K562 (cell line): ENCODE results near the gene DPH1. TPM values are rescaled to one million over a fixed set of nuclear protein-coding genes. Genes with fewer than 3 reads are reported as not detected.

Experiments used
- ATAC-seq: fragments of 200-7000 bp; cut with Tn5 transposase; 3 replicates; pipeline ENCODE4 v1.9.1; 2020; ENCODE audit warnings: moderate library complexity
- BruUV-seq: library from RNA; stranded (reverse); fragments of 400-500 nt; replicated peaks from 2 replicates; lab custom pipeline; 2021; lab: Mats Ljungman, UMichigan
- CTCF ChIA-PET: fragments of 300-600 bp; formaldehyde crosslinking; extraction: SDS; loops from one replicate; lab custom pipeline; 2021; ENCODE audit warnings: low intra/inter-chr PET ratio; lab: Yijun Ruan, JAX
- POLR2A ChIA-PET: fragments of 300-600, 350-650 bp; sonication (Branson Sonifier 250); formaldehyde crosslinking; extraction: SDS; loops from one replicate; lab custom pipeline; 2021; ENCODE audit warnings: antibody characterized with exemption, inconsistent platforms; lab: Yijun Ruan, JAX
- DNase-seq, 4 experiments: peaks; one replicate each; pipeline versions ENCODE4 v3.0.0 to v3.0.0-alpha.2; 2011 to 2018; ENCODE audit warnings: low spot score in 3 of 4, mixed read lengths in 3 of 4; ENCODE audit errors: extremely low read depth in 1 of 4
- FAIRE-seq: peaks from 2 replicates; lab custom pipeline; 2011; peaks lifted over from hg19 to GRCh38; lab: Jason Lieb, UNC
- H2AFZ ChIP-seq: 2 replicates; pipeline ENCODE4 v1.6.0; 2011; ENCODE audit warnings: low read depth, low read length, control low read depth, inconsistent platforms
- H3K27ac ChIP-seq: fragments of 200-600 bp; 3 replicates; pipeline ENCODE4 v1.8.0; 2011; ENCODE audit warnings: low read depth, mild to moderate bottlenecking, control low read depth, inconsistent platforms, low read length, moderate library complexity, mixed read lengths; ENCODE audit errors: extremely low read depth
- H3K27me3 ChIP-seq, 2 experiments: fragments of 300-600 bp in 1 of 2; 2 replicates in 1 of 2; 3 replicates in 1 of 2; pipeline versions ENCODE4 v1.6.0 to v1.8.0; 2011; ENCODE audit warnings: inconsistent platforms in 2 of 2, low read length in 2 of 2, mild to moderate bottlenecking in 1 of 2, mixed read lengths in 1 of 2, moderate library complexity in 1 of 2; ENCODE audit not compliant: control insufficient read depth in 2 of 2, insufficient read depth in 2 of 2
- H3K36me3 ChIP-seq: fragments of 300-600 bp; 3 replicates; pipeline ENCODE4 v1.8.0; 2011; ENCODE audit warnings: mild to moderate bottlenecking, low read length, inconsistent platforms; ENCODE audit not compliant: control insufficient read depth, insufficient read depth
- H3K4me1 ChIP-seq, 2 experiments: fragments of 200-600 bp in 1 of 2; replicated peaks in 1 of 2; 2 replicates in 1 of 2; 3 replicates in 1 of 2; pipeline versions ENCODE4 v1.5.1 to v1.8.0; 2011; ENCODE audit warnings: inconsistent platforms in 2 of 2, low read length in 2 of 2, mild to moderate bottlenecking in 1 of 2, mixed read lengths in 1 of 2, moderate library complexity in 1 of 2; ENCODE audit not compliant: control insufficient read depth in 2 of 2, insufficient read depth in 2 of 2
- H3K4me2 ChIP-seq: 2 replicates; pipeline ENCODE4 v1.6.1; 2011; ENCODE audit warnings: low read length, control low read depth, inconsistent platforms, mixed read lengths; ENCODE audit not compliant: insufficient read depth
- H3K4me3 ChIP-seq: fragments of 200-600 bp; sonication (generic), shearing (Covaris generic); 2 replicates; pipeline ENCODE4 v1.5.1; 2016; ENCODE audit warnings: control low read depth, inconsistent platforms
- H3K79me2 ChIP-seq: fragments of 200-600 bp; 3 replicates; pipeline ENCODE4 v1.8.0; 2011; ENCODE audit warnings: low read length, inconsistent platforms; ENCODE audit not compliant: control insufficient read depth, insufficient read depth
- H3K9ac ChIP-seq, 2 experiments: 2 replicates each; pipeline versions ENCODE4 v1.6.0 to v1.6.1; 2011; ENCODE audit warnings: low read depth in 2 of 2, low read length in 2 of 2, control low read depth in 1 of 2, inconsistent platforms in 1 of 2, mild to moderate bottlenecking in 1 of 2, mixed read lengths in 1 of 2; ENCODE audit not compliant: insufficient read depth in 1 of 2
- H3K9me1 ChIP-seq: one replicate; pipeline ENCODE4 v1.6.0; 2011; ENCODE audit warnings: inconsistent platforms, mild to moderate bottlenecking, low read length, moderate library complexity; ENCODE audit not compliant: control insufficient read depth, insufficient read depth
- H3K9me3 ChIP-seq: replicated peaks from 2 replicates; pipeline ENCODE4 v1.5.1; 2011; ENCODE audit warnings: low read depth, low read length, inconsistent platforms; ENCODE audit not compliant: control insufficient read depth, insufficient read depth
- H4K20me1 ChIP-seq: replicated peaks from 2 replicates; pipeline ENCODE4 v1.6.1; 2011; ENCODE audit warnings: low read length, inconsistent platforms, mixed read lengths; ENCODE audit not compliant: control insufficient read depth, insufficient read depth
- HNRNPUL1 ChIP-seq: fragments of 200-400 bp; formaldehyde crosslinking; IDR thresholded peaks from 2 replicates; pipeline ENCODE4 v1.6.1; 2017; ENCODE audit warnings: low read length
- SNIP1 ChIP-seq: fragments of 450-650 bp; IDR thresholded peaks from 2 replicates; pipeline ENCODE4 v1.7.1; 2017; ENCODE audit warnings: low read depth, mild to moderate bottlenecking
- ZNF121 ChIP-seq: sonication (generic); formaldehyde crosslinking; conservative IDR thresholded peaks from 2 replicates; pipeline ENCODE4 v1.8.0; 2022; ENCODE audit warnings: missing genetic modification reagents
- ZNF57 ChIP-seq: fragments of 450-650 bp; formaldehyde crosslinking; IDR thresholded peaks from 2 replicates; pipeline ENCODE4 v1.4.0; 2020; ENCODE audit warnings: mild to moderate bottlenecking, moderate library complexity
- WGBS: fragments of 100-300 bp; shearing (Covaris generic); methylation state at CpG from one replicate; pipeline ENCODE4 v1.1.6; 2016; ENCODE audit warnings: low coverage, mixed read lengths; ENCODE audit not compliant: insufficient coverage; ENCODE audit errors: missing lambda C conversion rate; 5-methylcytosine and 5-hydroxymethylcytosine counted together
- in situ Hi-C: fragments of 300-500 bp; cut with MboI; formaldehyde crosslinking; loops from 4 replicates; pipeline ENCODE4 v1.15.0; 2018; ENCODE audit warnings: inconsistent platforms, mixed read lengths
- intact Hi-C: fragments of 100-400 bp; cut with micrococcal nuclease; formaldehyde crosslinking; loops from 2 replicates; pipeline ENCODE4 v1.14.2; 2022
- polyA plus RNA-seq, 8 experiments: library from polyadenylated mRNA; depleted of rRNA in 4 of 8; stranded (reverse) in 5 of 8; unstranded in 3 of 8; fragments of >200 nt; fragmentation: Nextera tagmentation in 2 of 8; fragmentation: Illumina TruSeq in 1 of 8; extraction: Ambion mirVana in 2 of 8; extraction: Trizol in 1 of 8; gene quantifications; 2 replicates each; pipeline versions ENCODE4 v1.2.1 to v1.2.3, GENCODE V29; 2011 to 2014; ENCODE audit warnings: inconsistent platforms in 1 of 8, missing spikeins in 1 of 8
- total RNA-seq, 7 experiments: library from RNA; depleted of rRNA in 6 of 7; stranded (reverse); fragments of >200 nt in 6 of 7; fragmentation: Illumina TruSeq in 2 of 7; extraction: Trizol in 2 of 7; gene quantifications; 2 replicates each; pipeline versions ENCODE4 v1.2.1 to v1.2.3, GENCODE V29; 2011 to 2021; ENCODE audit warnings: low replicate concordance in 1 of 7
- TF ChIP-seq, protein P1 (sequence below): sonication (generic); formaldehyde crosslinking; IDR thresholded peaks from 2 replicates; pipeline ENCODE4 v1.8.0; 2022; ENCODE audit warnings: mild to moderate bottlenecking, missing genetic modification reagents
- TF ChIP-seq, protein P2 (sequence below): fragments of 450-650 bp; formaldehyde crosslinking; IDR thresholded peaks from 2 replicates; pipeline ENCODE4 v1.4.0; 2022; ENCODE audit warnings: mild to moderate bottlenecking, moderate library complexity

Gene DPH1
- total and polyA plus RNA-seq, 9 of the 15 experiments (the other 6 are each of a cell fraction or from before 2014, with no cell fraction given): 0.42 to 40.6 (median 20.2) TPM

DNA sequence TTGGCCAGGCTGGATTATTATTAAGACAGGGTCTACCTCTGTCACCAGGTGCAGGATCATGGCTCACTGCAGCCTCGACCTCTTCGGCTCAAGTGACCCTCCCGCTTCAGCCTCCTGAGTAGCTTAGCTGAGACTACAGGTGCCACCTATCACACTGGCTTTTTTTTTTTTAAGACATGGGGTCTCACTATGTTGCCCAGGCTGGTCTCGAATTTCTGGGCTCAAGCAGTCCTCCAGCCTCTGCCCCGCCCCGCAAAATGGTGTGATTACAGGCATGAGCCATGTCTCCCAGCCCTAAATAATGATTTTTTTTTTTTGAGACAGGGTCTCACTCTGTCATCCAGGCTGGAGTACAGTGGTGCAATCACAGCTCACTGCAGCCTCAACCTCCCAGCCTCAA, 17.6 kb downstream of the DPH1 start:
- no peak for DNase-seq
- Histone ChIP-seq H3K9me3 (no peaks in the 10 kb centered on the region), H3K27me3 (no peaks in the 10 kb centered on the region), H3K9me1 (no peaks in the 10 kb centered on the region), H3K4me3 (no peak overlapping the region), H3K79me2 (peaks cover 8% of the 10 kb centered on the region), H3K9ac (no peak overlapping the region), H3K4me2 (no peak overlapping the region), H3K27ac (no peak overlapping the region), H2AFZ (no peak overlapping the region), H3K4me1 (peaks cover 10 to 29% of the 10 kb centered on the region in 2 experiments; a peak in 4 of 5 replicates), H3K36me3 (peaks cover 15% of the 10 kb centered on the region; the same call in 2 of the 3 replicates), H4K20me1 (no peaks in the 10 kb centered on the region)
- TF ChIP-seq ZNF121 (CRISPR knock-in tag) (peak; percentile 55; the same call in 1 of the 2 replicates), ZNF57 (no peak), HNRNPUL1 (no peak), SNIP1 (no peak)
- TF ChIP-seq, protein P1, sequence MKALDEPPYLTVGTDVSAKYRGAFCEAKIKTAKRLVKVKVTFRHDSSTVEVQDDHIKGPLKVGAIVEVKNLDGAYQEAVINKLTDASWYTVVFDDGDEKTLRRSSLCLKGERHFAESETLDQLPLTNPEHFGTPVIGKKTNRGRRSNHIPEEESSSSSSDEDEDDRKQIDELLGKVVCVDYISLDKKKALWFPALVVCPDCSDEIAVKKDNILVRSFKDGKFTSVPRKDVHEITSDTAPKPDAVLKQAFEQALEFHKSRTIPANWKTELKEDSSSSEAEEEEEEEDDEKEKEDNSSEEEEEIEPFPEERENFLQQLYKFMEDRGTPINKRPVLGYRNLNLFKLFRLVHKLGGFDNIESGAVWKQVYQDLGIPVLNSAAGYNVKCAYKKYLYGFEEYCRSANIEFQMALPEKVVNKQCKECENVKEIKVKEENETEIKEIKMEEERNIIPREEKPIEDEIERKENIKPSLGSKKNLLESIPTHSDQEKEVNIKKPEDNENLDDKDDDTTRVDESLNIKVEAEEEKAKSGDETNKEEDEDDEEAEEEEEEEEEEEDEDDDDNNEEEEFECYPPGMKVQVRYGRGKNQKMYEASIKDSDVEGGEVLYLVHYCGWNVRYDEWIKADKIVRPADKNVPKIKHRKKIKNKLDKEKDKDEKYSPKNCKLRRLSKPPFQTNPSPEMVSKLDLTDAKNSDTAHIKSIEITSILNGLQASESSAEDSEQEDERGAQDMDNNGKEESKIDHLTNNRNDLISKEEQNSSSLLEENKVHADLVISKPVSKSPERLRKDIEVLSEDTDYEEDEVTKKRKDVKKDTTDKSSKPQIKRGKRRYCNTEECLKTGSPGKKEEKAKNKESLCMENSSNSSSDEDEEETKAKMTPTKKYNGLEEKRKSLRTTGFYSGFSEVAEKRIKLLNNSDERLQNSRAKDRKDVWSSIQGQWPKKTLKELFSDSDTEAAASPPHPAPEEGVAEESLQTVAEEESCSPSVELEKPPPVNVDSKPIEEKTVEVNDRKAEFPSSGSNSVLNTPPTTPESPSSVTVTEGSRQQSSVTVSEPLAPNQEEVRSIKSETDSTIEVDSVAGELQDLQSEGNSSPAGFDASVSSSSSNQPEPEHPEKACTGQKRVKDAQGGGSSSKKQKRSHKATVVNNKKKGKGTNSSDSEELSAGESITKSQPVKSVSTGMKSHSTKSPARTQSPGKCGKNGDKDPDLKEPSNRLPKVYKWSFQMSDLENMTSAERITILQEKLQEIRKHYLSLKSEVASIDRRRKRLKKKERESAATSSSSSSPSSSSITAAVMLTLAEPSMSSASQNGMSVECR (CRISPR knock-in tag): no peak
- TF ChIP-seq, protein P2, sequence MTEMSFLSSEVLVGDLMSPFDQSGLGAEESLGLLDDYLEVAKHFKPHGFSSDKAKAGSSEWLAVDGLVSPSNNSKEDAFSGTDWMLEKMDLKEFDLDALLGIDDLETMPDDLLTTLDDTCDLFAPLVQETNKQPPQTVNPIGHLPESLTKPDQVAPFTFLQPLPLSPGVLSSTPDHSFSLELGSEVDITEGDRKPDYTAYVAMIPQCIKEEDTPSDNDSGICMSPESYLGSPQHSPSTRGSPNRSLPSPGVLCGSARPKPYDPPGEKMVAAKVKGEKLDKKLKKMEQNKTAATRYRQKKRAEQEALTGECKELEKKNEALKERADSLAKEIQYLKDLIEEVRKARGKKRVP: no peak
- POLR2A ChIA-PET: interaction anchor here (0.6 kb wide), 1 partner anchor 80 kb away, joined by 3 read pairs; no protein-coding TSS in a partner anchor
- 72% methylated on average over 3 of the region's 6 CpGs for WGBS
- CTCF ChIA-PET: no interaction called here
- in situ Hi-C loops: no loop called here
- ATAC-seq: no peak
- BruUV-seq: no TSS peak
- no peak for FAIRE-seq
- intact Hi-C loops: loop anchor here (5.0 kb wide), 1 partner anchor 140 kb away; no protein-coding TSS in a partner anchor
